SH-SY5Y (cell line): Measurements from ENCODE around the gene GEN1.

Experiments
- GATA2 ChIP-seq: IDR thresholded peaks from 2 replicates; pipeline ENCODE4 v1.6.1; 2011; ENCODE audit warnings: mild to moderate bottlenecking, low read depth, low read length
- GATA3 ChIP-seq: IDR thresholded peaks from 2 replicates; pipeline ENCODE4 v1.6.1; 2011; ENCODE audit warnings: low read depth, mild to moderate bottlenecking, low read length, moderate library complexity

Gene GEN1

DNA sequence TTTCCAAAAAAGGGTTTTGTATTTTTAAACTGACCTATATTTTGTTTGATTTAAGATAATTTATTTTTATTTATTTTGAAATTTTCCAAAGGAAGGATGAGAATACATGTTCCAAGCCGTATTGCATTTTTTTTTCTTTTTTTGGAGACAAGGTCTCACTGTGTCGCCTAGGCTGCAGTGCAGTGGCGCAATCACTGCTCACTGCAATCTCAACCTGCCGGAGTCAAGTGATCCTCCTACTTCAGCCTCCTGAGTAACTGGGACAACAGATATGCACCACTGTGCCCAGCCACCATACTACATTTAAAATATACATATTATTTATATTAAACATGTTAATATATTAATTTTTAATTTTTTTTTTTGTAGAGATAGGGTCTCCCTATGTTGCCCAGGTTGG, 15.0 kb downstream of the GEN1 start:
- TF ChIP-seq GATA2 (no peak), GATA3 (no peak)

DNA sequence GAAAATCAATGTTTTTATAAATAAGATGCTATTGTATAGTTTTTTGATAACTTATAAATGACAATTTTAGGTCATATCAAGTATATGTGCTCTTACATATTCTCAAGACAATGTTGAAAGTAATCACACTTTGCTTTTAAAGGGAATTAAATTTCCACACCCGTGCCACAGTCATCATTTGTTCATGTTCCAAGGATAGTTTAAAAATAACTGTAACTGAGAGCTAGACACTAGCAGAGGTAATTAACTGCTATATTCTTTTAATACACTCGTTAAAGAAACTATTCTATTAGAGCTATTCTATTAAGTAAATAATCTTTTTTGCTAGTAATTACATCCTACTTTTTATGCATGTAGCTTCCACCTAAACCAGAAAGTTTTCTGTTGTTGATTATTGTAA, 18.0 kb downstream of the GEN1 start:
- no peak for TF ChIP-seq GATA3
- no peak for TF ChIP-seq GATA2

DNA sequence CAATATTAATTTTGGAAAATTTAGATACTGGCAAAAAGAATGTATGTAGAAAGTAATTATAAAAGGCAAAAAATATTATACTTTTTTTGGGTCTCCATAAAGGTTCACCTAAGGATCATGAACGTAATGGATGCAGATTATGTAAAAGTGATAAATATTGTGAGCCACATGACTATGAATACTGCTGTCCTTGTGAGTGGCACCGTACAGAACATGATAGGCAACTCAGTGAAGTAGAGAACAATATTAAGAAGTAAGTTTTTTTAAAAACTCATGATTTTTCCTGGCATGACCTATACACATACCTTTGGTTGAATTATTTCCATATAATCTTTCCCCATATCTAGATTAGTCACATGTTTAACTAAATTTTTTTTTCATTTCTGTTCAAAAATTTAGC, 18.6 kb downstream of the GEN1 start:
- TF ChIP-seq GATA2 (no peak), GATA3 (no peak)

DNA sequence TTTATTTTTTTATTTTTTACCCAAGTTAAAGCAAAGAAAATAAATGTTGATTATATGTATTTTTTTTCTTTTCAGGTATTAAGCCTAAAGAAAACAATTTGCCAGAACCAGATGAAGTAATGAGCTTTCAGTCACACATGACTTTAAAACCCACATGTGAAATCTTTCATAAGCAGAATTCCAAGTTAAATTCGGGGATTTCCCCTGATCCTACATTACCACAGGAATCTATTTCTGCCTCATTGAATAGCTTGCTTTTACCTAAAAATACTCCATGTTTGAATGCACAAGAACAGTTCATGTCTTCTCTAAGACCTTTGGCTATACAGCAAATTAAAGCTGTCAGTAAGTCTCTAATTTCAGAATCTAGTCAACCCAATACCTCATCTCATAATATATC, 26.6 kb downstream of the GEN1 start:
- TF ChIP-seq GATA2 (no peak), GATA3 (no peak)

DNA sequence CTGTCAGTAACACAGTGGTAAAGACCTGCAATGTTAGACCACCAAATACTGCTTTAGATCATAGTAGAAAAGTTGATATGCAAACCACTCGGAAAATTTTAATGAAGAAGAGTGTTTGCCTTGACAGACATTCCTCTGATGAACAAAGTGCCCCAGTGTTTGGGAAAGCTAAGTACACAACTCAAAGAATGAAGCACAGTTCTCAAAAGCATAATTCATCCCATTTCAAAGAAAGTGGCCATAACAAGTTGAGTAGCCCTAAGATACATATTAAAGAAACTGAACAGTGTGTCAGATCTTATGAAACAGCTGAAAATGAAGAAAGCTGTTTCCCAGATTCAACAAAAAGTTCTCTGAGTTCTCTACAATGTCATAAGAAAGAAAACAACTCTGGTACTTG, 27.5 kb downstream of the GEN1 start:
- no peak for TF ChIP-seq GATA3
- TF ChIP-seq GATA2 = no peak

DNA sequence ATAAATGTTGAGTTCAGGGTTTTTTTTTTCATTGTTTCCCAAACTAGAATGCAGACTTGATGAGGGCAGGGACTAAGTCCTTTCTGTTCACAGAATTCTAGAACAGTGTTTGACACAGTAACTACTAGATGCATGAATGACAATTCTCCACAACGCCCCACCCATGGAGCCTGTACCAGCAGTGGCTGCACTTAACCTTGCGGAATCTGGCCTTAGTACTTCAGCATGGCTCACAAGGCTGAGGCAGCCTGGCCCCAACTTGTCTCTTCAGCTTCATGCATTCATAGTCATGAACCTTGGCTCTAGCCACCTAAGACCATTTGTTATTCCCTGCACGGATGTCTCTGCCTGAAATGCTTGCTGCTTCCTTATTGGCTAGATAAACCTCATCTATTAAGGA, 32.8 kb downstream of the GEN1 start:
- no peak for TF ChIP-seq GATA3
- TF ChIP-seq GATA2 = no peak

DNA sequence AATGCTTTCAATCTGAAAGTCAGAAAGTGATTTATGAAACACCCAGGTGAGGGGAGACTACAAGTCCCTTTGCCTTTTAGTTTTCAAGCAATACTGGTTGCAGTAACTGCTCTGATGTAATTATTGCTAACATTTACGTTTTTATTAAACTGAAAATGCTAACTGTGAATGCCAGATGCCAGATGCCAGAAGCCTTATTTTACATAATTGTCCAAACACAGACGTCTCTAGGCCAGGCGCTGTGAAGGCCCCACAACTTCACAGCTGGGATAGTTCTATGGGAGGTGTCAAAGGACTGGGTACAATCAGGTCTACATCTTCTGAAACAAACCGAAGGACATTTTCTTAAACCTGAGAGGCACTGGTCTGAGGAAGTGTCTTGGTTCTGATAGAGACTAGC, 34.8 kb downstream of the GEN1 start:
- TF ChIP-seq GATA2 (no peak), GATA3 (no peak)

DNA sequence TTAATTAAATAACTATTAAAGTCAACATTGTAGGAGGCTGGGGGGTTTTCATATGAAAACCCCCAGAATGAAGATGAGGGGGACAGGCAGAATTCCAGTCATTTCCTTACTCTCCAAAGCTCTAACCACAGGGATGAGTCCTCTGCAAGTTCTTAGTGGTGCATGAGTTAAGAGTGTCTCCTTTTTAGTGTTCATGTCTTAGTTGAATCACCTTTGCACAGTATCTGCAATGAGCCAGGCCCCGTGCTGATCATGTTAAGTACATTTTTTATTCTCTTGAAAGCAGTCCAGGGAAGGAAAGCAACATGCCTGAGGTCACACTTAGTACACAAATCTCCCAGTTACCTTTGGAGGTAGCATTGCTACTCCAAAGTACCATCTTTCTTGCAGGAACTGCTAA, 36.6 kb downstream of the GEN1 start:
- no peak for TF ChIP-seq GATA3
- no peak for TF ChIP-seq GATA2

DNA sequence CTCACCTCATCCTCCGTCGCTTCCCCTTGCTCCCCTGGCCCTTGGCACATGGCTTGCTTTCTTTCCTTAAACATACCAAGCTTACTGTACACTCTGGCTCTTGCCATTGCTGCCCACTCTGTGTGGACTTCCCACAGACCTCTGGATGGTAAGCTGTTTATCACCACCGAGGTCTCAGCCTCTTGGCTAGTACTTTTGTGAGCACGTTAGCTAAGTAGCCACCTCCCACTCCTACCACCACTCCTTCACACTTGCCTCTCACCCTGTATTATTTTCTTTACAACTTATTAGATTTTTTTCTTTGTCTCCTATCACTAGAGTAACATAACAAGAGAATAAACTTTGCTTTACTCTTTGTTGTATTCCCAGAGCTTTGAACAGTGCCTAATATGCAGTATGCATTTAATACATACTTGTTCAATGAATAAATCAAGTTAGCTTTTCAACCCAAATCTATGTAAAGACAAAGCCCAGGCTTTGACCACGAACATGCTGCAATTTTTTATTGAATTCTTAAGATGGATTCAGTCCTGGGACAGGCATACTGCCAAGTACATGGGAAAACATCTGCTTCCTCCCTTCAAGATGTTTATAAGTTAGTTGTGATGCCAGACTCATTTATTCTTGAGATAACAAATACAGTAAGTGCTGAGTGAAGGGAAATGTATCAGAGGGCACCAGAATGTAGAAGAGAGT, 37.3 kb downstream of the GEN1 start:
- TF ChIP-seq GATA2 (no peak), GATA3 (no peak)

DNA sequence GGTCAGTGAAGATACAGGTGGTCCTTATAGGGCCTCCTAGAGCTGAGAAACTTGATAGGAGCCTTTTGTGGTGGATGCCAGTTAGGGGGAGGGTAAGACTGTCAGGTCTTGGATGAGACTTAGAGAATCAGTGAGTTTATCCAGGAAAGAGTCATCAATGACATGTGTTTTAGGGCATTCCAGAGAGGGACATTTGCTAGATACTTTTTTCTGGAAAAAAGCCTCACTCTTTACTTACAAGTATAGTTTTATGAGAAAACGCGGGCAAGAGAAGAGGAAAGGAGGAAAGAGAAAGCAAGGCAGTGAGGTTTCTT, 37.8 kb downstream of the GEN1 start:
- TF ChIP-seq GATA3 (no peak), GATA2 (no peak)

DNA sequence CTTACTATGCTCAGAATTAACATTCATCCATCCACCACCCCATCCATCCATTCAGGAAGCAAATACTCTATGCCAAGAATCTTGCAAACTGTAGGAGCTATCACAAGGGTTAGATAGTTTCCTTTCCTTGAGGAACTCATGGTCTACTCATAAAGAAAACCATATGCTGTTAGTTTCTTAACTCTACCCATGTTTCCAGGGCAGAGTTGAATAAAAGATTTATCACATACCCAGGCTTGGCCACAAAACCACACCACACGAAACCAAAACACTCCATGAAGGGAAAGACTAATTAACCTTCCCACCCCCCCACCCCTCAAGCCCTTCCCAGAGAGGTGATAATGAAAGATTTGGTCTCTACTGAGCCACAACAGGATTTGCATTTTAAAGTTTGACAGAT, 38.6 kb downstream of the GEN1 start:
- TF ChIP-seq GATA2 (no peak), GATA3 (no peak)

DNA sequence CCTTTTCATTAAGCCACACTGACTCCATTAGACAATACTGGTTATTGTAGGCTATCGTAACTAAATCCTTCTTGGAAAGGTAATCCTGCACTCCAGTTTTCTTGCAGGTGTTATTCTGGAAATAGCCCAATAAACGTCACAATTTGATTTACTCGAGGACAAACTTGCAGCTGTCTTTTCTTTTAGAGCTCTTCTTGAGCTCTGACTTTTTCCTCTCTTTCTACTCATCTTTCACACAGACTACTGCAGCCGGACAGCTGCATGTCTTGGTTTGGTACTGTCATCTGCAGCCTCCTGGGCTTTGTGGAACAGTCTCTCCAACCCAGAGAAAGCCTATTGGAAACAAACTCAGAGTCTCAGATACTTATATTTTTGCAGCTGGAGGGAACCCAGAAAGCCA, 39.4 kb downstream of the GEN1 start:
- no peak for TF ChIP-seq GATA3
- no peak for TF ChIP-seq GATA2

DNA sequence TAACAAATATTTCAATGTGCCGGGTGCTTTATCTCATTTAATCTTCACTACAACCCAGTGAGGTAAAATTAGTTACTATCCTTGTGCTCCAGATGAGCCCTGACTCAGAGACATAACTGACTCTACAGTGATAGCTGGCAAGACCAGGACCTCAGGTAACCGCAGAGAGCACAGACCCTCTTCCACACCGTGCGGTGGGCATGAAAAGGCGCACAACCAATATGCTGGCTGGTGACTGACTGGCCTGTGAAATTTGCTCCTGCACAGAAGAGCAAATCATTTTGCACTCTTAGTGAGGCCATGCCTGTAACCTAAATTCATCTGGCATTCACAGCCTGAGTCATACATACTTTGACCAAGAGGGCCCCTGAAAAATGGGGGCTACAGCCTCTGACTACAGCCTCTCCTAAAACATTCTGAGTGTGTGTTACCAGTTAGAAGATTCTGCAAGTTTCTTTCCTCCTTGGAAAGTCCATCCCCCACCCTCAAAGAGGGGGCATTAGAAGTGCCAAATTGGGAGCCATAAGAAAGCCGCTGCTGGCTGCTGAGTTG, 39.9 kb downstream of the GEN1 start:
- no peak for TF ChIP-seq GATA2

DNA sequence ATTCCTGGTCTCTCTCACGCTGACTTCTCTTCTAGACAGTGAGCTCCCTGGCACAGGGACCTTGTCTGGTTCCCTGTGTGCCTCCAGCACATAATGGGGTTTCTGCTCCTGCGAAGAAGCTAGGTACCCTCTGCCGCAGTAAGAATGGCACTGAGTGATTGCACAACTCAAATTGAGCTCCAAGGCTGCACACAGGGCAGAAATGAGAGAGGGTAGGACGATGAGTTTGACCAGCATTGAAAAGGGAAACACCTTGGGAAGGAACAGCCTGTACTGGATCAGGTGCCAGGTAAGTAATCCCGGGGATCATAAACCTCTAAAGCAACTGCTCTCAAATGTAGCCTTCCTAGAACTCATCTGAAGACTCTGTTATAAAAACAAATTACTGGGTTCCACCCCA, 41.4 kb downstream of the GEN1 start:
- TF ChIP-seq GATA3 (no peak), GATA2 (no peak)

DNA sequence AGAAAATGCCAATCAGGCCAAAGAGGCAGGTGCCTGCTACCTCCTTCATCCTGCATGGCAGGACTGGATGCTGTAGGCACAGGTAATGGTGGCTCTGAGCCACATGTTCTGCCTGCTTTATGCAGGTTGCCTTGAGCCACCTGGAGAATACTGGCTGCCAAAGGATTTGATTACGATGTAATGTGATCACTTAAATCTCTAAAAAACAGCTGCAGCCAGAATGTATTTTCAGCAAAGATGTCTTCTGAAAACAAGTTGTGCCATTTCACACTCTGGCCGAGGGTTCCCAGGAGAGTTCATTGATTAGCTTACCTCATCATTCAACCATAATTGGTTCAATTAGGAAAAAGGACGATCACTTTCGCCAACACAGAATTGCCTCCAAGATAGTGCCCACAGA, 44.4 kb downstream of the GEN1 start:
- TF ChIP-seq GATA2 (no peak), GATA3 (no peak)

DNA sequence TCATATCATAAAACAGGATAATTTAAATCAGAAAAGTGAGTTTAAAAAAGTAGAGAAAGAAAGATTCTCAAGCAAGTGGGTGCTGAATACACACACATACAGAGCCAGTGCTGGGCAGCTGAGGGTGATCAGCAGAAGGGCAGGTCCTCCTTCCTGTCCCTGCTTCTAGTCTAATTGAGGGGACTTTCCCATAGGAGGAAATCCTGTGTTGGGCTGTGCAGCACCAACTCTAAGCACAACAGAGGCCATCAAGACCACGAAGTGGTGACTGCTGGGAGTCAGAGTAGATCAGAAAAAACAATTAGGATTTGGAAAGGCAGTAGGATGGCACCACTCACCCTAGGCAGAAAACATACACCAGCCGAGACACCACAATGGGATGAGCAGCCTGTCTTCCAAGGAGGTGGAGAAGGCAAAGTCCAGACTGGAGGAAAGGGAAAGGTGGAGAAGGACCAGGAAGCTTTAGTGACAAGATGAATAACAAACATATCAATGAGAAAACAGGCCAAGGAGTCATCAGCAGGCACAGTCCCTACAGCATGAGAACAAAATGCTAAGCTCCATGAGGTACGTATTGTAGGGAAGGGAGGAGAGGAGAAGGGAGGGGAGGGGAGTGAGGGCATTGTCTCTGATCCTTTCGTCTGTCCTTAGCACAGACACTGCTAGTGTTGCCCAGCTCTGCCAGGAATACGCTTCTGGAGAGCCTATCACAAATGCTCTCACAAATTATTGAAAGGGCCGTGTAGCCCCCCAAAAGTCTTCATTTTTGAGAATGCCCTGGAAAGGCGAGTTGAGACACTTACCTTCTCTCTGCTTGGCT, 45.6 kb downstream of the GEN1 start:
- TF ChIP-seq GATA2 (no peak), GATA3 (no peak)
